A673 (cell line): ENCODE results near the gene FAM20B. TPM values are rescaled to one million over a fixed set of nuclear protein-coding genes. Genes with fewer than 3 reads are reported as not detected.

Experiments
- BruUV-seq: library from RNA; stranded (reverse); fragments of 400-500 nt; replicated peaks from 2 replicates; lab custom pipeline; 2021; lab: Mats Ljungman, UMichigan
- CTCF ChIA-PET: fragments of 300-600 bp; sonication (Branson Sonifier 250); formaldehyde crosslinking; loops from one replicate; lab custom pipeline; 2022; ENCODE audit warnings: antibody characterized with exemption; lab: Charles Lee
- POLR2A ChIA-PET: fragments of 300-600 bp; sonication (Branson Sonifier 250); formaldehyde crosslinking; loops from one replicate; lab custom pipeline; 2022; ENCODE audit warnings: antibody characterized with exemption; ENCODE audit not compliant: low non-redundant PET; lab: Charles Lee
- DNase-seq: peaks from one replicate; pipeline ENCODE4 v3.0.0-alpha.2; 2015; ENCODE audit warnings: low spot score
- H3K27ac ChIP-seq: fragments of 200-600 bp; sonication (generic); 2 replicates; pipeline ENCODE4 v1.5.1; 2016; ENCODE audit warnings: mixed run types, low read depth, mild to moderate bottlenecking, mixed read lengths, antibody characterized with exemption, low read length; ENCODE audit not compliant: poor library complexity, severe bottlenecking
- H3K27me3 ChIP-seq: fragments of 200-600 bp; sonication (generic); replicated peaks from 2 replicates; pipeline ENCODE4 v1.6.1; 2017; ENCODE audit warnings: mixed run types, low read depth, mild to moderate bottlenecking, mixed read lengths, antibody characterized with exemption, low read length; ENCODE audit not compliant: insufficient read depth, poor library complexity
- H3K36me3 ChIP-seq: fragments of 200-600 bp; sonication (generic); 2 replicates; pipeline ENCODE4 v1.6.1; 2016; ENCODE audit warnings: mixed run types, mild to moderate bottlenecking, mixed read lengths, antibody characterized with exemption, low read length; ENCODE audit not compliant: insufficient read depth, poor library complexity, severe bottlenecking
- H3K4me1 ChIP-seq: fragments of 200-600 bp; sonication (generic); 2 replicates; pipeline ENCODE4 v1.6.1; 2017; ENCODE audit warnings: mixed run types, mild to moderate bottlenecking, mixed read lengths, antibody characterized with exemption, low read length; ENCODE audit not compliant: insufficient read depth, poor library complexity, severe bottlenecking
- H3K4me3 ChIP-seq: fragments of 200-600 bp; sonication (generic); 2 replicates; pipeline ENCODE4 v1.5.1; 2016; ENCODE audit warnings: low read depth, mixed run types, mild to moderate bottlenecking, mixed read lengths, low read length; ENCODE audit not compliant: poor library complexity, severe bottlenecking
- H3K9me3 ChIP-seq: fragments of 200-600 bp; sonication (generic); 2 replicates; pipeline ENCODE4 v1.6.1; 2016; ENCODE audit warnings: mixed run types, low read depth, mild to moderate bottlenecking, mixed read lengths, antibody characterized with exemption, low read length; ENCODE audit not compliant: poor library complexity, severe bottlenecking
- CTCF ChIP-seq: fragments of 300-800, 200-600 bp; sonication (generic); conservative IDR thresholded peaks from 2 replicates; pipeline ENCODE4 v1.5.1; 2017; ENCODE audit warnings: low read depth, mild to moderate bottlenecking, antibody characterized with exemption, low read length, moderate library complexity, mixed read lengths
- EZH2 ChIP-seq: fragments of 200-600 bp; sonication (generic); IDR thresholded peaks from 2 replicates; pipeline ENCODE4 v1.6.1; 2017; ENCODE audit warnings: borderline replicate concordance, low read depth, mild to moderate bottlenecking, mixed read lengths, antibody characterized with exemption, low read length; ENCODE audit not compliant: poor library complexity, severe bottlenecking
- intact Hi-C: fragments of 100-400 bp; cut with micrococcal nuclease; formaldehyde crosslinking; loops from one replicate; pipeline ENCODE4 v1.10.0; 2022; ENCODE audit not compliant: unreplicated experiment
- total RNA-seq: library from RNA; stranded (reverse); gene quantifications from 2 replicates; pipeline ENCODE4 v1.2.3, GENCODE V29; 2021

The FAM20B gene
- total RNA-seq, 1 experiment from 2014 or later, result 43.3 TPM

GRCh38 chr1:179043907-179044306, 18.2 kb downstream of the FAM20B start:
- no peak overlapping the region for H3K4me3 ChIP-seq
- DNase-seq, result no peak
- POLR2A ChIA-PET, result no interaction called here
- BruUV-seq, result no TSS peak
- CTCF ChIA-PET, result no interaction called here
- H3K27me3 ChIP-seq, result no peaks in the 10 kb centered on the region
- no peaks in the 10 kb centered on the region for H3K36me3 ChIP-seq
- TF ChIP-seq CTCF (no peak), EZH2 (no peak)
- intact Hi-C loops, result no loop called here
- H3K9me3 ChIP-seq, result no peaks in the 10 kb centered on the region
- H3K27ac ChIP-seq, result no peak overlapping the region
- H3K4me1 ChIP-seq, result peaks cover 5% of the 10 kb centered on the region

- Histone ChIP-seq H3K4me1 (no peaks in the 10 kb centered on the region), H3K27me3 (no peaks in the 10 kb centered on the region), H3K36me3 (no peaks in the 10 kb centered on the region), H3K4me3 (no peak overlapping the region), H3K9me3 (no peaks in the 10 kb centered on the region), H3K27ac (no peak overlapping the region)
- intact Hi-C loops, result no loop called here
- no peak for TF ChIP-seq CTCF
- no peak for TF ChIP-seq EZH2
- POLR2A ChIA-PET, result no interaction called here
- DNase-seq, result no peak
- CTCF ChIA-PET, result no interaction called here
- no TSS peak for BruUV-seq
Measured at GRCh38 chr1:179046808-179047635, 21.3 kb downstream of the FAM20B start.

GRCh38 chr1:179047636-179047997, 21.9 kb downstream of the FAM20B start:
- Histone ChIP-seq H3K4me3 (no peak overlapping the region), H3K36me3 (no peaks in the 10 kb centered on the region), H3K9me3 (no peaks in the 10 kb centered on the region), H3K27me3 (no peaks in the 10 kb centered on the region), H3K27ac (no peak overlapping the region), H3K4me1 (no peaks in the 10 kb centered on the region)
- intact Hi-C loops, result no loop called here
- POLR2A ChIA-PET, result no interaction called here
- TF ChIP-seq EZH2, result no peak
- TF ChIP-seq CTCF, result no peak
- no TSS peak for BruUV-seq
- CTCF ChIA-PET, result no interaction called here
- DNase-seq, result no peak
